Activated naive CD8-positive, alpha-beta T cell treated with anti-CD3 and anti-CD28 coated beads, Interleukin-2, amount 50 U/mL, for 16 hours (primary cell): Measurements from ENCODE around the gene SFTPB.
"Not testable (repeated sequence)": the region's sequence is repeated elsewhere in the genome, so short reads cannot be mapped to it uniquely, and the experiment has no call there.

Experiments used
- DNase-seq: peaks from one replicate; pipeline ENCODE4 v3.0.0-alpha.2; 2020; ENCODE audit warnings: low read depth, low spot score

Gene SFTPB

GRCh38 chr2:85668009-85668856 lies at the start of gene SFTPB:
TSS of gene SFTPB (minus strand) at chr2:85668199. CDS start at chr2:85668183, 16 bp downstream.
- DNase-seq, result no peak

DNA sequence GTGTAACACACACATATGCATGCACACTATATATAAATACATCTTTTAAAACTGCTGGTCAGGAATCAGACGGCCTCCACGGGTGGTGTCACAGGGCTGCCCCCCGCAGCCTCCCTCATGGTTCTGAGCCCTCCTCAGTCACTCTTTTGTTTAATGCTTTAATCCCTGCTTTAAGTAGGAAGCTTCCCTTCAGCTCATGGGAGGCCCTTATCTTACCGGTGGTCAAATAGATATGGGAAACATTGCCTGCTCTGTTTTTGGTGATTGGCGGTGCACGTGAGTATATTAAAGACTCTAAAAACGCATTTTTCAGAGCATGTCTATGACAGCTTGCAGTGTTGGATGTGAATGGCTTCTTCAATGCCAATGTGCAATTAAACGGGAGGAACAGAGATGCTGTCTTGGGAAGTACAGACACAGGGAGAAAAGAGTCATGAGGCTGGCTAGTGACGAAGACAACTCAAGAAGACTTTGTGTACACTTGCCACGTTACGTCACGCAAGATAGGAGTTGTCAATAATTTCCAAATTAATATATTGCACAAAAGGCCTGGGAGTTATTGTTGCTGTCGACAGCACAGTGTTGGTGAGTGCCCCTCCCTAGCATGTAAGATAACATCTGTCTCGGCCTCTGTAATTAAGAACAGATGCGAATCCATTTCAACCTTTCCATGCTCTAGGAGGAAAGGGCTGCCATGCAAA lies 49.5 kb upstream of the SFTPB start:
- DNase-seq, result no peak

DNA sequence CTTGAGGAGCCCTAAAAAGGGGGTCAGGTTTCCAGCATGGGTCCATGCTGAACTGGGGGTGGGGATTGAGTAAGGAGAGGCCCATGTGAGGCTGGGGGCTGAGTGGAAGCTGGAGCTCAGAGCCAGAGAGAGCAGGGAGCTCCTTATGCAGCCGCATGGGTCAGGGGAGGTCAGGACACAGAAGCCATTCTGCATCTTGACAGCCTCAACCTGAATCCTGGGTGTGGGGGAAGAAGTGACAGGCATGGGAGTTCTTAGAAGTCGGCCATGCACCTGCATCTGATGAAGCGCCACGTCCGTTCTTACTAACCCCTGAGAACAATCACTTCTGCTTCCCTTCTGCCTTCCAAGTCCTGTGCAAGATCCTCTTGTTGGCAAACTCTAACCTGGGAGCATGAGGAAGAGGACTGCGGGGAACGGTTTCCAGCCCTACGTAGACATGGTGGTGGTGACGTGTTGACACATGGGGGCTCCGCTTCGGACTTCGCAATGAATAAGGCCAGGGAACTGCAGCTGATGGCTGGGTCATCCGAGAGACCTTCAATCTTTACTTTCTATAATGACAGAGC lies 48.4 kb upstream of the SFTPB start:
- DNase-seq, result no peak

- no peak for DNase-seq
Measured at GRCh38 chr2:85714841-85715240, 46.8 kb upstream of the SFTPB start.

DNA sequence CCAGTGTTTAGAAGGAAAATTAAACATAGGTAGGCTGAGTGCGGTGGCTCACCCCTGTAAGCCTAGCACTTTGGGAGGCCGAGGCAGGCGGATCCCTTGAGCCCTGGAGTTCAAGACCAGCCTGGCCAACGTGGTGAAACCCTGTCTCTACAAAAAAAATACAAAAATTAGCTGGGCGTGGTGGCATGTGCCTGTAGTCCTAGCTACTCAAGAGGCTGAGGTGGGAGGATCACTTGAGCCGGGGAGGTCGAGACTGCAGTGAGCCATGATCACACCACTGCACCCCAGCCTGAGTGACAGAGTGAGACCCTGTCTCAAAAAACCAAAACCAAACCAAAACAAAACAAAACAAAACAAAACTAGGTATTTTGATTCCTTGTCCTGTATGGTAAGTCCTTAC lies 46.4 kb upstream of the SFTPB start:
- DNase-seq, result not testable (repeated sequence)

DNA sequence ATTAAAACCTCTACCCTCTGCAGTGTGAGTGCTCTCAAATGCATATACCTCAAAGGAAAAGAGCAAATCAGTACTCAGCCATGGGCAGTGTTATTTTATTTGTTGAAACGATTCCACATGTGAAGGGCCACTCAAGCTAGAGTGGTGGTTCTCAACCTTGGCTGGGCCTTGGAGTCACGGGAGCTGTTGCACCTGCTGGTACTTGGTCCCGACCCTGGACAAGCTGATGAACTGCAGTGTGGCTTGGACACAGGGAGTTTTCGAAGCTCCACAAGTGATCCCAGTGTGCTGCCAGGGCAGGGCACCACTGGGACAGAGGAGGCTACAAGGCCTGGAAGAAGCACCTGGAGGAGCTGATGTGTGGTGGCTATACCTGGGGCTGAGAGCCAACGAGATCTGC lies 45.8 kb upstream of the SFTPB start:
- DNase-seq, result no peak

GRCh38 chr2:85712849-85713612 lies 45.0 kb upstream of the SFTPB start:
- no peak for DNase-seq

GRCh38 chr2:85712336-85712735 lies 44.3 kb upstream of the SFTPB start:
- no peak for DNase-seq

- DNase-seq, result no peak
Measured at GRCh38 chr2:85711578-85712060, 43.6 kb upstream of the SFTPB start.

DNA sequence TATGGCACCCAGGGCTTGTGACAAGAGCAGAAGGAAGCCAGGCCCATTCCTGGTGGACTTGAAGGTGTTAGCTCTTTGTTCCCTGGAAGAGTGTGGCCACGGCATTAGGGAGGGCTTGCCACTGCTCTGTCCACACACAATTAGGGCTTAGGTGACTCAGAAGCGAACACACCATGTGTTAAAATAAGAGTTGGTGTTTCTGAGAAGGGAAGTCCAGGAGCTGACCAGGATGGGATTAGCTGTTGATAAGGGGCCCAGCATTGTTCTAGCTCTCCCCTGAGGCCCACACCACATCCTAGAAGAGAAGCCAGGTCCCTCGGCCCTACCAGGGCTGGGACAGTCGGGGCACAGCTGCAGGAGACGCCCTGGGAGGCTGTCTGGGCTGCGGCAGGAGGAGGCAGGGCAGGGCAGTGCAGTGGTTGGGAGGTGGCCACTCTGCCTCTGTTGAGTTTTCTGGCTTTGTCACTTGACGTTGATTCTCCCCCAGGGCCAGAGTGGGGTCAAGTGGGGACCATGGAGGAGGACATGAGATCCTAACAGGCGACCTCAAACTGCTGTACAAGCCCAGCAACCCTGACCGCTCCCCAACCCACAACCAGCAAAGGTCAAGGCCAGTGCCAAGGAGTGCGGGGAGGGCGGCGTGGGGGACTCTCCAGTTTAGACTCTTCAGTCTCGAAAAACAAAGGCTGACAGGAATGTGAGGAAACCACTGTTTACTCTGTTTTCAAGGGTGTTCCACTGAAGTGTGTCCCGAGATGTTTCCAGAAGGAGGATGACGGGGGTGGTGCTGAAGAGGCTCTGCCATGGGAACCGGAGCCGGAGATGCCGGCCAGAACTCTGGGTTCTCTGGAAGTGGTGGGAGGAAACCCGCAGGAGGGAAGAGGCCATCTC lies 42.9 kb upstream of the SFTPB start:
- DNase-seq, result no peak

GRCh38 chr2:85709401-85709811 lies 41.4 kb upstream of the SFTPB start:
- no peak for DNase-seq

DNA sequence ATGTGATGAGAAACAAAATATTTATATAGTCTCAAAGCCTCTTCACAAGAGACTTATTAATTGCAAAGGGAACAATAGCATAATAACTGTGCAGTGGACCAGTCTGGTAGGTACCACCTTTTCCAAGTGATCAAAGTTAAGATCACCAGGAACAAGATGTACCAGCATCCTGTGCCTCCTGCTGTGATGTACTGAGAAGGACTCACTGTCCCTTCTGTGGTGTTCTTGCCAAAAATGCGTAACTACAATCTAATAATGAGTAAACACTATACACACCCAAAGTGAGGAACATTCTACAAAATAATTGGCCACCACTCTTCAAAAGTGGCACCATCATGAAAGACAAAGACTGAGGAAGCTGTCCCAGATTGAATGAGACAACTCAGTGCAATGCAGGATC lies 40.6 kb upstream of the SFTPB start:
- DNase-seq, result no peak

DNA sequence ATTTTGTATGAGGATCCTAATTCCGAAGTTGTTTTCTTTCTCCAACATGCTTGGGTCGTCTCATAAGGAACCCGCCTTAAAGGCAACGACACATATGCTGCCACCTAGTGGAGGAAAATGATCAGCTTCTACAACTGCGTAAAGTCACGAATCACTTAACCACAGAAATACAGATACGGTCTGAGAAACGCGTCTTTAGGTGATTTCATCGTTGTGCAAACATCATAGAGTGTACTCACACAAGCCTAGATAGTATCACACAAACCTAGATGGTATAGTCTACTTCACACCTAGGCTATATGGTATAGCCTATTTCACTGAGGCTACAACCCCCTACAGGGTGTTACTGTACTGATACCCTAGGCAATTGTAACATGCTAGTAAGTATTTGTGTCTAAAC lies 39.3 kb upstream of the SFTPB start:
- DNase-seq, result peak; percentile 32

- no peak for DNase-seq
Measured at GRCh38 chr2:85706599-85707296, 38.7 kb upstream of the SFTPB start.

GRCh38 chr2:85706063-85706462 lies 38.1 kb upstream of the SFTPB start:
- DNase-seq, result no peak

- no peak for DNase-seq
Measured at GRCh38 chr2:85705680-85706039, 37.7 kb upstream of the SFTPB start.

DNA sequence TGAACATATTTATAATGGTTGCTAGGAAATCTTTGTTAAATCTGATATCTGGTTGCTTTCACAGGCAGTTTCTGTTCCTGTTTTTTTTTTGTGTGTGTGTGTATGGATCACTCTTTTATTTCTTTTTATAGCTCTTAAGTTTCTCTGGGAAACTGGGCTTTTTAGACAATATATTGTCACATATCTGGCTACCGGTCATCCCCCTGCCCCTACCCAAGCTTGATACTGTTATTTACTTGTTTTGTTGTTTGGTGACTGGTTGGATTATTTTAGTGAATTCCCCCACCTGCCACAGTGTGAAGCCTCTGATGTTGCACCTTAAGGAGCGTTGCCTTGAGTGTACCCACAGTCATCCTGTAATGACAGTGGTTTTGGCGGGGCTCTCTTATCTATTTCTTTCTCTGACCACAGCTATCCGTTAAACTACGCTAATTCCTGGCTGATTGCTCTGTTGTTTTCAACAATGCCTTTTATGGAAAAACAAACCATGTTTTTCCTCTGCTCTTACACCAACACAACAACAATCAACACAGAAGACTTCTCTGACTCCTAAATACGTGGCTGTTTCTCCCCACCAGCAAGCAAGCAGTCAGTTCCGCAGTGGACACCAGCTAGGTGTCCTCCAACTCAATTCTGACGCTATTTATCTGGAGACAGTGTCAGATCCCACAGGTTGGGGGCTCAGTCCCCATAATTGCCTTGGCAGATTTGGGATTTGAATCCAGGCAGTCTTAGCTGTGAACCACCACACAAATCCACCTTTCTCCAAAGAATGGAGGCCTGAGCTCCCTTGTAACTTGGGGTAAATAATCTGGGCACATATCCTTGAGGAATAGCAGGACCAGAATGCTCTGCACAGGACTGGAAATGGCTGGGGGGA lies 37.0 kb upstream of the SFTPB start:
- no peak for DNase-seq

DNA sequence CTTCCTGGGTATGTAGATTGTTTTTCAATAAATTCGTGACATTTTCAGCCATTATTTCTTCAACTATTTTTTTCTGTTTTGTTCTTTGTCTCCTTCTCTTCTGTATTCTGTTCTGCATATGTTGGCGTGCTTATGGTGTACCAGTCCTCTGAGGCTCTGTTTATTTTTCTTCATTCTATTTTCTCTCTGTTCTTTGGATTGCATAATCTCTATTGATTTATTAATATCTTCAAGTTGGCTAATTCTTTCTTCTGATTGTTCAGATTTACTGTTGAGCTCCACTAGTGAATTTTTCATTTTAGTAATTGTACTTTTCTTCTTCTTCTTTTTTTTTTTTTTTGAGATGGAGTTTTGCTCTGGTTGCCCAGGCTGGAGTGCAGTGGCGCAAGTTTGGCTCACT lies 36.0 kb upstream of the SFTPB start:
- DNase-seq, result no peak

DNA sequence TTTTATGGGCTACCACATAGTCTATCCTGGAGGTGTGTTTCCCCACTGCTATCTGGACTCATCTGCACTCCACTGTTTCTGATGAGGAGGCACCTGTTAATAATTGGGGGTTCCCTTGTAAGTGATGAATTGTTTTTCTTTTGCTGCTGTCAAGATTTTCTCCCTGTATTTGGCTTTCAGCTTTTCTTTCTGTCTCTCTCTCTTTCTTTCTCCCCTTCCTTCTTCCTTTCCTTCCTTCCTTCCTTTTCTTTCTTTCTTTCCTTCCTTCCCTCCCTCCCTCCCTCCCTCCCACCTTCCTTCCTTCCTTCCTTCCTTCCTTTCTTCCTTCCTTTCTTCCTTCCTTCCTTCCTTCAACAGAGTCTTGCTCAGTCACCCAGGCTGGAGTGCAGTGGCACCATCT lies 35.3 kb upstream of the SFTPB start:
- DNase-seq, result no peak
